RCC 7860 (cell line): Measurements from ENCODE around the gene ITGB5.
A peak's percentile ranks its signal among the peaks of the same experiment; 100 is the strongest.
"Not testable (repeated sequence)": the region's sequence is repeated elsewhere in the genome, so short reads cannot be mapped to it uniquely, and the experiment has no call there.

Experiments used
- DNase-seq: peaks from one replicate; pipeline ENCODE4 v3.0.0-alpha.2; 2015; ENCODE audit warnings: low spot score
- FAIRE-seq: peaks from 2 replicates; lab custom pipeline; 2012; peaks lifted over from hg19 to GRCh38; lab: Jason Lieb, UNC

ITGB5 gene

GRCh38 chr3:124837730-124838186 lies 49.4 kb downstream of the ITGB5 start:
- DNase-seq (peak; percentile 89), FAIRE-seq (peak; percentile 91)

GRCh38 chr3:124837065-124837464 lies 50.1 kb downstream of the ITGB5 start:
- FAIRE-seq (no peak), DNase-seq (no peak)

DNA sequence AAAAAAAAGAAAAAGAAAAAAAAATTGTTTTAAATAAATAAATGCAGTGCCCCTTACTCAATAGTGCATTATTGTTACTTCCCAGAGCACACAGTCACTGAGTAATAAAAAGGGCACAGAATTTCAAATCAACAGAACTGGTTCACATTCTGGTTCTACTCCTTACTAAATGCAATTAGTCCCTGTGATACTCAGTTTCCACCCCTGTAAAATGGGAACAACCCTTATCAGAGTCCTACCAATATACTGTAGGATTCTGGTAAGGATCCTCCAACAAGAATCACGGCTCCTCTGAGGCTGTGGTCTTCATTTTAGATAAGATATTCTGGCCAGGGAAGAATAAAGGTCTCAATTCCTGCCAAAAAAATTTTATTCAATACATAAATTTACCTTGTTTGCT lies 50.7 kb downstream of the ITGB5 start:
- FAIRE-seq (no peak), DNase-seq (no peak)

GRCh38 chr3:124834723-124835718 lies 52.1 kb downstream of the ITGB5 start:
- FAIRE-seq: peak; percentile 22
- peak; percentile 85 for DNase-seq

DNA sequence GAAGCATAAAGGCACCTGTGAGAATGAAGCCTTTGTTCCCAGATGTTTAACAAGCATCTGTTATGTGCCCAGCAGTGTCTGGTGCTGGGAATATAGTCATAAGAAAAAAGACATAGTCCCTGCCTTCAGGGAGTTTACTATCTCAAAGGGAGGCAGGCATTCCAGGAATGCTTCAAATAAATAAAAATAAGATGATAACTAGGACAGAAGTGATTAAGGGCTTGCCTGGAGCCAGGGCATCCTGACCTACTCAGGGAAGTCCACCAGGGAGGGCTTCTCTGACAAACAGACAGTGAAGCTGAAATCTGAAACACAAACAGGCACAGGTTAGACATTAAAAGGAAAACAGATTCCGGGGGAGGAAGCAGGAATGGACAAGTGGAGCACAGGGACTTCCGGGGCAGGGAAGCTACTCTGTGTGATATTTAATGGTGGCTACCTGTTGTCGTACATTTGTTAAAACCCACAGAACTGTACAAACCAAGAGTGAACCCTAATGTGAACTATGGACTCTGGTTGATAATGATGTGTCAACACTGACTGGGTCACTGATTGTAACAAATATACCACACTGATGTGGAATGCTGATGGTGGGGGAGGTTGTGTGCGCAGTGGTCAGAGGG lies 53.3 kb downstream of the ITGB5 start:
- DNase-seq (peak; percentile 83), FAIRE-seq (peak; percentile 88)

- peak; percentile 88 for FAIRE-seq
- DNase-seq: peak; percentile 72
Observed at GRCh38 chr3:124832782-124833709, 54.1 kb downstream of the ITGB5 start.

GRCh38 chr3:124831628-124832199 lies 55.5 kb downstream of the ITGB5 start:
- no peak for FAIRE-seq
- DNase-seq: no peak

GRCh38 chr3:124829819-124830554 lies 57.2 kb downstream of the ITGB5 start:
- no peak for DNase-seq
- FAIRE-seq: no peak

DNA sequence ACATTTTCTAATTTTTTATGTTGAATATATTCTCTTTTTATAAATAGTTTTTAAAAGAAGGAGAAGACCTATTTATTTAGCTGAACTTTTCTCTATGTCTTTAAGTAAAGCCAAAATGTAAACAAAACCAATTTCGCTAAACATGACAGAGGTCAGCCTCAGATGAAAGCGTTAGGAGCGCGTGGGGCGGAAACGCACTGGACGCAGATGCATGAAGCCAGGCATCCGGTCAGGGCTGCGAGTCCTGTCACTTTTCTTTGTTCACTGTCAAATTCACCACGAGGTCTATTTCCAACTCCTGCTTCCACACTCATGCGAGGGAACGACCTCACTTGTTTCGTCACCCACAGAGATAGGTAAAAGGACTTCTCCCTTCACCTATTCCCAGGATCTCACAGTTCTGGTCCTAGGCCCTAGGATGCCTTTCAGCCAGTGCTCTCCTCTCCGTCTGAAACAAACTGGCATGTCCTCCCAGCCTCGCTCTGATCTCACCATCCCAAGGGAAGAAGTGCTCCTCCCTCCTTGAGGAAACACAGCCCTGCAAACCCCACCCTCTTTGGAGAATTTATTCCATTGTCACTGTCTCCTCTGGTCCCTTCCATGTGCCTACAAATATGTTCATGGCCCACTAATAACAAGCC lies 57.9 kb downstream of the ITGB5 start:
- DNase-seq (no peak), FAIRE-seq (no peak)

GRCh38 chr3:124827476-124828206 lies 59.5 kb downstream of the ITGB5 start:
- not testable (repeated sequence) for DNase-seq, FAIRE-seq

- no peak for DNase-seq
- no peak for FAIRE-seq
Observed at GRCh38 chr3:124826703-124827102, 60.5 kb downstream of the ITGB5 start.

DNA sequence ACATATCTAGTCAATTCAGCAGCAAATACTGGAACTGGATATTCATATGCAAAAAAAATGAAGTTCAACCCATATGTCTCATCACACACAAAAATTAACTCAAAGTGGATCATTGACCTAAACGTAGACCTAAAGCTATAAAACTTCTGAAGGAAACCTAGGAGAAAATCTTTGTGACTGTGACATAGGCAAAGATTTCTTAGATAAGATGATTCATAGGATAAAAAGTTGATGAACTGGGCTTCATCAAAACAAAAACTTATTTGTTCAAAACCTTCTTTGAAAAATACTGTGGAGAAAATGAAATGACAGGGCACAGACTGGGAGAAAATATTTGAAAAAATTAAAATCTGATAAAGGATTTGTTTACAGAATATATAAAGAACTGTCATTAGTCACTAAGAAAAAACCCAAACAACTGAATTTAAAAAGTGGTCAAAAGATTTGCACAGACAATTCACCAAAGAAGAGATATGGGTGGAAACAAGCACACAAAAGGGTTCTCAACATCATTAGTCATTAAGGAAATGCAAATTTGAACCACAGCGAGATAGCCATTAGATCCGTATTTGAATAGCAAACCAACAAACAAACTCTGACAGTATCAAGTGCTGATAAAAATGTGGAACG lies 62.8 kb downstream of the ITGB5 start:
- FAIRE-seq: no peak
- no peak for DNase-seq

- FAIRE-seq (no peak), DNase-seq (no peak)
Observed at GRCh38 chr3:124823648-124824047, 63.5 kb downstream of the ITGB5 start.

GRCh38 chr3:124823206-124823605 lies 64.0 kb downstream of the ITGB5 start:
- FAIRE-seq (no peak), DNase-seq (no peak)

DNA sequence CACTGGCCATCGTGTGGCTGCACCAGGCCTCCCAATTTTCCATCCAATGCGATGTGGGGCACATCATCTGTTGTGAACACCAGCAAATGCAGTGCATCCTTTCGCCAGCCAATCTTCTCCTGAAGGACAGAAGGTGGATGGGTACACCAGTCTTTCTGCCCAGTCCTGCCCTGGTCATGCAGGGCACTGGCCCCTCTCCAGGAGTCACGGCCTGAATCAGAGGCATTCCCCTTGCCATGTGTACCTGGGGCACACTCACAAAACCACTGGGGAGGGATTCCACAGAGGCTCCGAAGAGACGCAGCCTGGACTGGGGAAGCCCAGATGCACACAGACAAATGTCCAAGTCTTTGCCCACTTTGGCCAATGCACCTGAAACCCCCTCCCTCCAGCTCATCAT lies 65.8 kb downstream of the ITGB5 start:
- DNase-seq (no peak), FAIRE-seq (no peak)

GRCh38 chr3:124818398-124819091 lies 68.6 kb downstream of the ITGB5 start:
- FAIRE-seq (no peak), DNase-seq (no peak)

- no peak for FAIRE-seq
- no peak for DNase-seq
Observed at GRCh38 chr3:124817079-124817478, 70.1 kb downstream of the ITGB5 start.

DNA sequence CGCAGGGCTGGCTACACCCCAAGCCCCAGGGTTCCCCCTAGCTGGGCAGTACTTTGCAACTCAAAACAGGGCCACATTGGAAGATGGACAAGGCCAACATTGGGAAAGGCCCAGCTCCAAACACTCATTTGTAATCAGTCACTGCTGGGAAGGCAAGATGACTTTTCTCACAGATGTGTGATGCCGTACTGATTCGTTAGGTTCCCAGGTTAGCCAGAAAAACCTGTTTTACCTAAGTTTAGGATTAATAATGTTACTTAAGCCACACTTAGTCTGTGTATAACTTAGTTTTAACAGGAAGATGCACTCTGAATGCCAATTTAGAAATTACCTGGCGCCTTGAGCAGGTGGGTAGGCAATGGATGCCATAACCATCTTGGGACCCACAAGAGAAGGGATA lies 71.0 kb downstream of the ITGB5 start:
- DNase-seq (no peak), FAIRE-seq (no peak)
